ENCODE results near the gene SRRT.
"Not testable (repeated sequence)": the region's sequence is repeated elsewhere in the genome, so short reads cannot be mapped to it uniquely, and the experiment has no call there.

The SRRT gene

DNA sequence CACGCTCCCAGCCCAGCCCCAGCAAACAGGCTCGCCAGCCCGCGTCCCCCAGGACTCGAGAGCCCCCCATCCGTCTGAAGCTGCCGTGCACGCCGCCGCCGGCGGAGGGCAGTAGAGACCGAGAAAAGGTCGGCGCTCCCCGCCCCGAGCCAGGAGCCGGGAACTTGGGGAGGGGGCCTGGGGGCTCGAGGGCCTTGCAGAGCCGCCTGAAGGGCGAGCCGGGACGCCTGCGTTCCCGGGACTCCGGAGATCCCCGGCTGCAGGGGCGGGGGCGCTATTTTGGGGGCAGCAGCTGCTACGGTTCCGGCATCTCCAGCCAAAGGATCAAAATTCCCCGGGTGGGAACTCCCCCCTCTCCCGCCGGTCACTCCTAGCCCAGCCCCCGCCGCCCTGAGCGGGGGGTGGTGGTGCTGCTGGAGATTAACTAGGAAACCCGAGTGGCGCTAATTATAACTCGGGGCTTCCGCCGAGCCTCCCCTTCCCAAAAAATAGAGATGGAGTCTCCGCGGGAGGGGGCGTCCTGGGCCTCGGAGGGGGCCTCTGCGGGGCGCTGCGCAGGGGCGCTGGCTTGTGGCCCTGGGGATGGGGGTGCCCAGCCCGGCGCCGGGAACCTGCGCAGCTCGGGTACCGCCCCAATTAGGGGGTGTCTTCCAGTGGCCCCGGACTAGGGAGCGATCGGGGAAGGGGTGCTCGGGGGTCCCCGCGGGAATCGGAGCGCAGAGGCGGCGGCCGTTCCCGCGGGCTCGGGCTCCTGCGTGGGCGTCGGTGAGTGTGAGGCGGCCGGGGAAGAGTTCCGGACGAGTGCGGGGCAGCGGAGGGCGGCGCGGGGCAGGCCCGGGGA, 20.2 kb downstream of the SRRT start:
- no peak for DNase-seq (ENCODE audit: low spot score)
- FAIRE-seq, result no peak

DNA sequence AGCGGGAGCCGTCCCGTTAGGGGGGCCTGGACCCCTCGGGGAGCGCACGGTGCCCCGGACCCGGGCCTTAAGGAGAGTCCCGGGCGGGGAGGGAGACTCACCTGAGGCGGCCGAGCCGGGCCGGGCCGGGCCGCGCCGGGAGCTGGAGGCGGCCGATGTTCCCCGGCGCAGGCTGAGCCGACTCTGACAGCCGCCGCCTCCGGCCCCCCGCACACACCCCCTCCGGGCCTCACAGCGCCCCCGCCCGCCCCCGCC, 20.7 kb downstream of the SRRT start, which contains the start of gene ACHE:
TSS of gene ACHE (minus strand) at position 188 of the 255 bp plus-strand sequence. CDS start 1,656 bp downstream, outside the sequence.
- DNase-seq (ENCODE audit: low spot score) (no peak), FAIRE-seq (no peak)

DNA sequence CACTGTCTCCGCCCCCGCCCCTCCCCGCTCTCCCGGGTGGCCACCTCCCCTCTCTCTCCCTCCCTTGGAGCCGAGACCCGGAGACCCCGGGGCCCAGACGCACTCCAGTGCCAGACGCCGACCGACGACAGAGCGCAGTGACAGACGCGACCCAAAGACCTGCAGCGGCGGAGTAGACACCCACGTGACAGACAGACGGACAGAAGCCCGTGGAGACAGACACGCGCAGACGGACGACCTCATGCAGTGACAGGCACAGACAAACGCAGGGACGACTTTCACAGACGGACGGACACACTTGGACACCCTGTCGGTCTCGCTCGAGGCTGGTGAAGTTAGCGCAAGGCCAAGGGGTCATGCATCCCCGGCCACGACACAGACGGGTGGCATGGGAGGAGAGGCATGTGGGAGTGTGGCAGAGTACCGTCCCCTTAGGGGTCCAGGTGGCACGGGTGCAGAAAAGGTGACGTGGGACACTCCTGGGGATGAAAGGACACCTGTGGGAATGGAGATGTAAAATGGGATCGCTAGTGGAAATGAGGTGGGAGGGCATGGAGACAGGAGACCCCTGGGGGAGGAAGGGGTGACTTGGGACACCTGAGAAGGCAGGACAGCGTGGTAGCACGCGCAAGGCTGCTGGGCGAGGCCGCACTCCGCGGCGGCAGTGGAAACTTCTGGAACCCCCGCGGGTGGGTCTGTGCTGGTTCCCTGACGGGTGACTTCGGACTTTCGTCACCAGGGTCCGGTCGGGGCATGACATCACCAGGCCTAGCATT, 21.2 kb downstream of the SRRT start:
- FAIRE-seq, result no peak

DNA sequence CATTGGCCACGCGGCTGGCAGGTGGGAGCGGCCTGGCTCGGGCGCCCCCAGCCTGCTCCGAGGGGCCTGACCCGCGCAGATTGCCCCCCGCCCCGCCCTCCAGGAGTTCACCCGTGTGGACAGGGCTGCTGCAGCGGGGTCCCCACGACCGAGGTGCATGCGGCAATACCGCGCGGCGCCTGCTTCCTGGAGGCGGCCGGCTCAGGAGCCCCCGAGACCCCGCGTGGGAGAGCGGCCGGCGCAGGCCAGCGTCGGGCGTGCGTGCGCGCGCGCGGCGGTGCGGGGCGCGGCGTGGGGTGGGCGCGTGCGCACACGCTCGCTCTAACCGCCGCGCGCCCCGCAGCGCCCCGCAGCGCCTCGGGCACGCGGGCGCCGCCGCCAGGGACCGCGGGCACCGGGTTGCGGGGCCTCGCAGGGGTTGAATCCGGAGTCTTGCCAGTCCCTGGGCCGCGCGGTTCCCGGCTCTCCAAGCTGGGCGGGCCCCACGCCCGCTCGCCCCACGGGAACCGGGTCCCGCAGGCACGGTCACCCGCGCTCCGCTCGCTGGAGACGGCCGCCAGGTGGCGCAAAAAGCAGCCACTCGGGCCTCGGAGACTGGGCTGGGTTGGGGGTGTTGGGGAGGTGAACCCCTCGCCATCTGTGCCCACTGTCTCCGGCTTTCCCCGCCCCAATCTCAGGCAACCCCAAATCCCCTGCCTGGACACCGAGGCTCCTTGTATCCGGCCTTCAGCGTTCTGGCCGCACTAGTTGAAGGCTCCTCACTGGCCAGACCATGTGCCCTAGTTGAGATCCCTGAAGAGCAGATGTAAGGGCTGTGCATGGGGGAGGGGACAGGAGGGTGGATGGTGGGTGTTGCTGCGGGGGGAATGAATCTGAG, 22.1 kb downstream of the SRRT start:
- no peak for DNase-seq (ENCODE audit: low spot score)
- FAIRE-seq, result no peak

More for the DNA sequence above, 21.2 kb downstream of the SRRT start:
- no peak for DNase-seq (ENCODE audit: low spot score)

DNA sequence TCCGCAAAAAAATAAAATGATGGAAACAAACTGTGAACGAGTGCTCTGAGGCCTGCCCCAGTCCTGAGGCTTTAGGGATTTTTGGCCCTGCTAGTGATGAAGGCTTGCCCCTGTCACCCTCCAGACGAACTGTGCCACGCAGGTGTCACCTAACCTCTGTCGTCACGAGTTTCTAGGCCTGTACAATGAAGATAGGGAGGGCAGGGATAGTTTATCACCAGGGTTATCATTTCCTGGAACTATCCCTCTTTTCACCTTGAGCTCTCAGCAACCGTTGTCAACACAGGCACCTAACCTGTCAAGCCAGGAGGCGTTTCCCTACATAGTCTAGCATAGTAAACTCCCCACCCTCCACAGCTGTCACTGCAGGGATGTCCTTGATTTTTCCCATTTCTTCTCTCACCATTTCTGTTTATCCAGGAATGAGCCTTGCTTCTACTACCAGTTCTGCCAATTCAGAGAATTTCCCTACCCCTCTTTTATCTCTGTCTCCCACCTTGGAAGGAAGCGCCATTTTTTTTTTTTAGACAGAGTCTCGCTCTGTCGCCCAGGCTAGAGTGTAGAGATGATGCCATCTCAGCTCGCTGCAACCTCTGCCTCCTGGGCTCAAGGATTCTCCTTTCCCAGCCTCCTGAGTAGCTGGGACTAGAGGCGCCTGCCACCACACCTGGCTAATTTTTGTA, 23.0 kb downstream of the SRRT start:
- DNase-seq (ENCODE audit: low spot score) (no peak), FAIRE-seq (no peak)

DNA sequence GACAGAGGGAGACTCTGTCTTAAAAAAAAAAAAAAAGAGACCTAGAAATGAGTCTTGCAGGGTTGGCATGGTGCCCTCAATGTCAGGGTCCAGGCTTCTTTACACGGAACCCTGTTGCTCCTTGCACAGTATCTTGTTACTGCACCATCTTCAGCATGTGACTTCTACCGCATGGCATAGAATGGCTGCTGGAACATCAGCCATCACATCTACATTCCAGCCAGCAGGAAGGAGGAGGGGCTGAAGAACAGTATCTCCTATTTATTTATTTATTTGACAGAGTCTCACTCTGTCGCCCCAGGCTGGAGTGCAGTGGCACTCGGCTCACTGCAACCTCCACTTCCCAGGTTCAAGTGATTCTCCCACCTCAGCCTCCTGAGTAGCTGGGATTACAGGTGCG, 24.5 kb downstream of the SRRT start:
- FAIRE-seq, result no peak
- no peak for DNase-seq (ENCODE audit: low spot score)

DNA sequence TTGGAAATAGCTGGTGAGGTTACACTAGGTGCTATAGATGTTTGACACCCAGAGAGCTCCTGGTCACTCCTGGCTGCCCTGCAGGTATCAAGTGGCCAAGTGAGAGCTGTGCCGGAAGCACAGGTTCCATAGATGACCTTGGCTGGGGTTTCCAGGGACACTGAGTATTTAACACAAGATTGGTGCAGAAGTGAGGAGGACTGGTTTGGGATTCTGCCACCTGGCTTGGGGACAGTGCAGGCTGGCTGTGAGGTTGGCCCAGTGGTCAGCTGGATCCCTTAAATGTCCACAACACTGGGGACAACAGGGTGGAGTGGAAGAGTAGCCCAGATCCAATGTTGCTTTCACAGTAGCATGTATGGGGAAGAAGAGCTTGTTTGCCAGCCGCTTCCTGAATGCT, 26.1 kb downstream of the SRRT start:
- DNase-seq (ENCODE audit: low spot score) (no peak), FAIRE-seq (no peak)

DNA sequence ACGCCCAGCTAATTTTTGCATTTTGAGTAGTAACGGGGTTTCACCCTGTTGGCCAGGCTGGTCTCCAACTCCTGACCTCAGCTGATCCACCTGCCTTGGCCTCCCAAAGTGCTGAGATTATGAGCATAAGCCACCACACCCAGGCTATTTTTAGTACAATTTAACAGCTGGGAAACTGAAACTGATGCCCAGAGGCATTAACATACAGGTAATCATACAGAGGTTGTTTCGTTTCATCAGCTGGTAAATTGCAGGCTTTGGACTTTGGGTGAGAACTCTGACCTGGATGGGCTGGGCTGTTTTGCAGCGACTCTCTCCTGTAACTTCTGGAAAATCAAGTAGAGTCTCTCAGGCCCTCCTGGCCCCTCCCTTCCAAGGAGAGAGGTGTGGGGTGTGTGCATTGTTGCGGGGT, 27.0 kb downstream of the SRRT start:
- no peak for FAIRE-seq
- DNase-seq (ENCODE audit: low spot score), result no peak

DNA sequence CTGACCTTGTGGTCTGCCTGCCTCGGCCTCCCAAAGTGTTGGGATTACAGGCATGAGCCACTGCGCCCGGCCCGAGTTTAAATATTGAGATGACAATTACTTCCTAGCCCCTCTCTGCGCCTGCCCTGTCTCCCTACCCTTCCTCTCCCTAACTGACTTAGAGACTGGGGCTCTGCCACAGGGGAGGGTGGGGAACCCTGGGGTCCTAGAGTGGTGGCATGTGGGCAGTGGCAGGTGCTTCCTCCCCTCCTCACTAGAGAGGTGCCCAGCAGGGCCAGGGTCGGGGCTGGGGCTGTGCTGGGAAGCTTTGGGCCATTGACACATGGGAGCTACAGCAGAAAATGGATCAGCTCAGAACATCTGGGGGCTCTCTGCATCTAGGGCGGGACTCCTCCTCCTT, 27.7 kb downstream of the SRRT start:
- DNase-seq (ENCODE audit: low spot score), result no peak
- FAIRE-seq, result no peak

DNA sequence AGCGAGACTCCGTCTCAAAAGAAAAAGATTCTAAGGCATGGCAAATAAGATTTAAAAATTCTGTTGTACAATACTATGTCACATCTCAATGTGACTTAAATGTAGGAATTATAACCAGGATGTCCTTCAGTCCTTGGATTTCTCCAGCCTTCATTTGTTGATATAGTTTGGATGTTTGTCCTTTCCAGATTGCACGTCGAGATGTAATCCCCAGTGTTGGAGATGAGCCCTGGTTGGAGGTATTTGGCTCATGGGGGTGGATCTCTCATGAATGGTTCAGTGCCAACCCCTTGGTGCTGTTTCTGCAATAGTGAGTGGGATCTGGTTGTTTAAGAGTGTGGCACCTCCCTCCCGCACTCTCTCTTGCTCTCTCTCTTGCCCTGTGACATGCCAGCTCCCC, 33.6 kb downstream of the SRRT start:
- FAIRE-seq, result no peak
- DNase-seq (ENCODE audit: low spot score), result no peak

DNA sequence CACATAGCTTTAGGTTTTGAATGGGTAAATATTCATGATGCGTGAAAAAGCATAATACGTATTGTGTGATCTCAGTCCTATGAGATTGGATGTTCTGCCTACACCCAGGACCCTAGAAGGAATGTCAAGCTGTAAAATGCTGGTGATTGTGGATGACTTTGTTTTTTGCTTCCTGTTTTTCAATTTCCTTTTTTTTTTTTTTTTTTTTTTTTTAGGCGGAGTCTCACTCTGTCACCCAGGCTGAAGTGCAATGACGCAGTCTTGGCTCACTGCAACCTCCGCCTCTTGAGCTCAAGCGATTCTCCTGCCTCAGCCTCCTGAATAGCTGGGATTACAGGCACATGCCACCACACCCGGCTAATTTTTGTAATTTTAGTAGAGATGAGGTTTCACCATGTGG, 35.5 kb downstream of the SRRT start:
- FAIRE-seq; DNase-seq (ENCODE audit: low spot score): not testable (repeated sequence)

DNA sequence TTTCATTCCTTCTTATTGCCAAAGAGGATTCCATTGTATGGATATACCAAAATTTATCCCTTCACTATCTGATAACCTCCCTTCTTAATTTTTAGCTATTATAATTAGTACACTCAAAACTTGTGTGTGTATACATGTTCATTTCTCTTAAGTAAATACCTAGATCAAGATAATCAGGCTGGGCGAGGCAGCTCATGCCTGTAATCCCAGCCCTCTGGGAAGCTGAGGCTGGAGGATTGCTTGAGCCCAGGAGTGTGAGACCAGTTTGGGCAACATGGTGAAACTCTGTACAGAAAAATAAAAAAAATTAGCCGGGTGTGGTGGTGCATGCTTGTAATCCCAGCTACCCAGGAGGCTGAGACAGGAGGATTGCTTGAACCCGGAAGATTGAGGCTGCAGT, 36.6 kb downstream of the SRRT start:
- DNase-seq (ENCODE audit: low spot score) (no peak), FAIRE-seq (no peak)

DNA sequence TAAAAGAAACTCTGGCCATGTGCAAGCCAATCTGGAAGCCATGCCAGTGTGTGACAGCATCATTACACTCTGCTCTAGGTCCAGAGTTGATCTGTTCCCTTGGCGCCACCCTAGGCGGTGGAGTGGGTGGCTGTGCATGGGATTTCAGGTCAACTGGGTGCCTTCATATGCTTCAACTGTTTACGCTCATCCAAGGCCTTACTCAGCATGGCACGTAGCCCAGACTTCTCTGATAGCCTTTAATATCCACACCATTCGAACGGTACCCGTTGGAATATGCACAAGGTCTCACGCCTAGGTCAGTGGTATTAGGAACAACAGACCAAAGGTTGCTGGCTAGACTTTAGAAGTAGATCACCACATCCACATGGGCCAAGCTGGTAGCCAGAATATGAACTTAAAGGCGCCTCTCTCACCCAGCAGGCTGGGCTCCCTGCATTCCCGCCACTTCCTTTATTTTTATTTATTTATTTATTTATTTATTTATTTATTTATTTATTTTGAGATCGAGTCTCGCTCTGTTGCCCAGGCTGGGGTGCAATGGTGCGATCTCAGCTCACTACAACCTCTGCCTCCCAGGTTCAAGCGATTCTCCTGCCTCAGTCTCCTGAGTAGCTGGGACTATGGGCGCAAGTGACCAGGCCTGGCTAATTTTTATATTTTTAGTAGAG, 39.4 kb downstream of the SRRT start:
- no peak for FAIRE-seq
- DNase-seq (ENCODE audit: low spot score), result no peak

DNA sequence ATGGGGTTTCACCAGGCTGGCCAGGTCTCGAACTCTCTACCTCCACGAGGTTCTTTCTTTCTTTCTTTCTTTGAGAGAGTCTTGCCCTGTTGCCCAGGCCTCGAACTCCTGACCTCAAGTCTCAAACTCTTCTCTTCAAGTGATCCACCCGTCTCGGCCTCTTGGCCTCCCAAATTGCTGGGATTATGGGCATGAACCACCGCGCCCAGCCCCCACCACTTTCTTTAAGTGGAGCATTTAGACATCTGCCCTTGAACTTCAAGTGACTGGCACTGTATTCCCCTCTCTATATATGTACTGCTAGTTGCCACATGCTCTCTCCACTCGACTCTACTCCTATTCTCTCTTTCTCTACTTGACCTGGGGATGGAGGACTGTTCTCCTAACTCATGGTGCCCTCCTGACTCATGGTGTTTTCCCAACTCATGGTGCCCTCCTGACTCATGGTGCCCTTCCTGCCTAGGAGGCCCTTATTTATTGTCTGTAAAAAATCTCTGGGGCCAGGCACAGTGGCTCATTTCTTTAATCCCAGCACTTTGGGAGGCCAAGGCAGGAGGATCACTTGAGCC, 40.1 kb downstream of the SRRT start:
- DNase-seq (ENCODE audit: low spot score) (peak; percentile 62), FAIRE-seq (no peak)

DNA sequence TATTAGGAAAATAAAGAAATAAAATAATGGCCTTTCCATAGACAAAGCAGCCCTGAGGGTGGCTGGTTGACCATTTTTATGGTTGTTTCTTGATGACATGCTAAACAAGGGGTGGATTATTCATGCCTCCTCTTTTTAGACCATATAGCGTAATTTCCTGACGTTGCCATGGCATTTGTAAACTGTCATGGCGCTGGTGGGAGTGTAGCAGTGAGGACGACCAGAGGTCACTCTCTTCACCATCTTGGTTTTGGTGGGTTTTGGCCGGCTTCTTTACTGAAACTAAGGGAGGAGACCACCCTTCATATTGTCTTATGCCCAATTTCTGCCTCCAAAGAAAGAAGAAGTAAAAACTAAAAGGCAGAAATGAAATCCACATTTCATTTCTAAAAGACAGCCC, 44.4 kb downstream of the SRRT start:
- FAIRE-seq; DNase-seq (ENCODE audit: low spot score): not testable (repeated sequence)

DNA sequence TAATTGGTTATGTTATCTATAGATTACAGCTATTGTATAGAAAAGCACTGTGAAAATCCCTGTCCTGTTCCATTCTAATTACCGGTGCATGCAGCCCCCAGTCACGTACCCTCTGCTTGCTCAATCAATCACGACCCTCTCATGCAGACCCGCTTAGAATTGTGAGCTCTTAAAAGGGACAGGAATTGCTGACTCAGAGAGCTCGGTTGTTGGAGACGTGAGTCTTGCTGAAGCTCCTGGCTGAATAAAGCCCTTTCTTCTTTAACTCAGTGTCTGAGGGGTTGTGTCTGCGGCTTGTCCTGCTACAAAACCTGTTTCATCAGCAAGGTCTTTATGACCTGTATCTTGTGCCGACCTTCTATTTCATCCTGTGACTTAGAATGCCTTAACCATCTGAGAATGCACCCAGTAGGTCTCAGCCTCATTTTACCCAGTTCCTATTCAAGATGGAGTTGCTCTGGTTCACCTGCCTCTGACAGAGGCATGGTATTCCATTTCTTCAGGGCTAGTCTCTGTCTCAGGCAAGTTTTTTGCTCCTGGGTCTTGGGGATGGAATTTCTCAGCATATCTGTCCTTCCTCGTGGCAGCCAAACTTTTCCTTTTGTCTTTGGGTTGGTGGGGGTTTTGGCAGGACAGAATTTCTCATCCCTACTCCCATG, 45.0 kb downstream of the SRRT start:
- FAIRE-seq; DNase-seq (ENCODE audit: low spot score): not testable (repeated sequence)

DNA sequence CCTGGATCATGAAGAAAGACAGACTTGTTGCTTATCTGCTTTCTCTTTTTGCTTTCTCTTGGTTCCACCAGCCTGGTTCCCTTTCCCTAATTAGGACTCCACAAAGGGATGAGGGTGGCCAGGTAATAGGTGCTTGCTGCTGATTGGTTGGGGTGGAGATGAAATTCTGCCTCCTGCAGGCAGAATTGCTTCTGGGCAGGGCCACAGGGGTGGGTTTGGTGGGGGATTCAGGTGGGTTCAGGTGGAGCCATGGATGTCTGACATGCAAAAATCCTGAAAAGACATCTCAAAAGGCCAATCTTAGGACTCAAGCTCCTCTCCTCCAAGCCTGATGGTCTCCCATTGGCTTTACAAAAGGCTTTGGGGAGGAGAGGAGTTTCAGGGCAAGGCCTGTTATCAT, 46.1 kb downstream of the SRRT start:
- FAIRE-seq, result no peak
- no peak for DNase-seq (ENCODE audit: low spot score)

DNA sequence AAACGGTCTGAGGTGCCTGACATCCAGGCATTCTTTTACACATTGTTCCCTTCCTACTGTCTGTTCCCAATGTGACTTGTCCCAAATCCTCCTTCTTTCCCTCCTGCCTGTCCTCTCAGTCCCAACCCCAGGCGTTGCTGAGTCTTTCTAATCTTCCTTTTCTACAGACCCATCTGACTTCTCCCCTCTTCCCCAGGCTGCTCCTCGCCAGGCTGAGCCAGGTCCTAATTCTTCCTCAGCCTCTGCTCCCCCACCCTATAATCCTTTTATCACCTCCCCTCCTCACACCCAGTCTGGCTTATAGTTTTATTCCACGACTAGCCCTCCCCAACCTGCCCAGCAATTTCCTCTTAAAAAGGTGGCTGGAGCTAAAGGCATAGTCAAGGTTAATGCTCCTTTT, 48.7 kb downstream of the SRRT start:
- DNase-seq (ENCODE audit: low spot score); FAIRE-seq: not testable (repeated sequence)

DNA sequence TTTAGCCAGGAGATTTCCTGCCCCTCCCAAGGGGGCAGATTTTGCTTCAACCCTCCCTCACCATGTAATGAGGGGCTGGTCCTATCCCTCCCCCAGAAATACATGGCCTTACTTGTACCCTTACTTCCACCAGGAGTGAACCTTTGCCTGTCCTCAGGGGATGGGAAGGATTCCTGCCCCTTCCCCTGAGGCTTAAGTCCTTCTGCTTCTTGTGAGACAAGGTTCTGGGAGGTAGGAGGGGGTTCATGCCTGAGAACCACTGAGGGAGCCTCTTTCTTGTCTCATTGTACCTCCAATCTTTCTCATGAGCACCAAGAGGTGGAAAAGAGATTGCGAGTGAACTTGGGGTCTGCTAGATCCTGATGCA, 54.9 kb downstream of the SRRT start:
- DNase-seq (ENCODE audit: low spot score) (no peak), FAIRE-seq (no peak)

DNA sequence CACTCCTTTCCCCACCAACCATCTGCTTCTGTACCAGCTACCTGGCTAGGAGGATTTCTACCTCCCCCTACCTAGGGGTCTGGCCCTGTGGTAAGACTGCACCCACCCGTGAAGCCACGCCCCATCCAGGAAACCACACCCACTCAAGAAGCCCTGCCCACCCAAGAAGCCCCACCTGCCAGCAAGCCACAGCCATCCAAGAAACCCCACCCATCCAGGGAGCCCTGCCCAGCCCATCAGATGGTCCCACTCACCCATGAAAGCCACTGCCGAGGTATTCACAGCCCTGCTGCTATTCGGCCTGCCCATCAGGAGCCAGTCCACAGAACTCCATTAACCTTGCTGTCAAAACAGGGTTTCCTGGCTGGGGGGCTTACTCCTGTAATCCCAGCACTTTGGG, 58.8 kb downstream of the SRRT start:
- no peak for FAIRE-seq

More for the DNA sequence above, 58.8 kb downstream of the SRRT start:
- DNase-seq (ENCODE audit: low spot score), result no peak

Data from RCC 7860 (cell line).